K562 treated with DMSO at 1 percent for 48 hours (cell line): ENCODE data around the gene OSBPL6. TPM values are rescaled to one million over a fixed set of nuclear protein-coding genes. Genes with fewer than 3 reads are reported as not detected.

ENCODE experiments used
- total RNA-seq: library from RNA; unstranded; fragments of 300-600 nt; gene quantifications from 2 replicates; pipeline ENCODE4 v1.2.3, GENCODE V29; 2022; ENCODE audit warnings: low replicate concordance; ENCODE audit errors: extremely low read depth

Gene OSBPL6
- total RNA-seq = not detected in 2 replicates

GRCh38 chr2:178193823-178194599 is at the start of gene OSBPL6:
TSS of gene OSBPL6 (plus strand) at chr2:178194512. CDS start at chr2:178306185, 111,673 bp downstream.

GRCh38 chr2:178450774-178451525 is 256.6 kb downstream of the OSBPL6 start, which contains the start of the genes PJVK and PRKRA:
TSS of gene PJVK (plus strand) at chr2:178451378. CDS start at chr2:178453410, 2,032 bp downstream.
TSS of gene PRKRA (minus strand) at chr2:178451175. CDS start at chr2:178451030, 145 bp downstream.

Other genes with a start within 250 kb of the OSBPL6 start
- not detected in 2 replicates for gene PDE11A, start 121.7 kb upstream of the OSBPL6 start, total RNA-seq
- not detected in 2 replicates for gene RBM45, start 82.1 kb upstream of the OSBPL6 start, total RNA-seq